Gastrocnemius medialis (tissue), 4 donors: ENCODE results near the gene EAPP.

Source experiments
- POLR2A ChIP-seq, 2 donors: fragments of 450-650 bp; IDR thresholded peaks; one replicate each; pipeline ENCODE4 v1.6.1; 2017; ENCODE audit warnings: antibody characterized with exemption in 2 of 2, mild to moderate bottlenecking in 2 of 2, moderate library complexity in 2 of 2
- TF ChIP-seq, protein P1 (sequence below), 5 experiments: fragments of 450-650 bp in 3 of 5; fragments of 200-600 bp in 2 of 5; sonication (generic) in 2 of 5; IDR thresholded peaks in 4 of 5; conservative IDR thresholded peaks in 1 of 5; 1 replicate in 4 of 5; 2 replicates in 1 of 5; pipeline ENCODE4 v1.5.1; 2016 to 2019; ENCODE audit warnings: antibody characterized with exemption in 5 of 5, mild to moderate bottlenecking in 3 of 5, moderate library complexity in 3 of 5

GRCh38 chr14:34475163-34475562 lies 64.3 kb downstream of the EAPP start:
- TF ChIP-seq POLR2A (IDR thresholded peaks at IDR 0.05): no peak
- TF ChIP-seq, protein P1, sequence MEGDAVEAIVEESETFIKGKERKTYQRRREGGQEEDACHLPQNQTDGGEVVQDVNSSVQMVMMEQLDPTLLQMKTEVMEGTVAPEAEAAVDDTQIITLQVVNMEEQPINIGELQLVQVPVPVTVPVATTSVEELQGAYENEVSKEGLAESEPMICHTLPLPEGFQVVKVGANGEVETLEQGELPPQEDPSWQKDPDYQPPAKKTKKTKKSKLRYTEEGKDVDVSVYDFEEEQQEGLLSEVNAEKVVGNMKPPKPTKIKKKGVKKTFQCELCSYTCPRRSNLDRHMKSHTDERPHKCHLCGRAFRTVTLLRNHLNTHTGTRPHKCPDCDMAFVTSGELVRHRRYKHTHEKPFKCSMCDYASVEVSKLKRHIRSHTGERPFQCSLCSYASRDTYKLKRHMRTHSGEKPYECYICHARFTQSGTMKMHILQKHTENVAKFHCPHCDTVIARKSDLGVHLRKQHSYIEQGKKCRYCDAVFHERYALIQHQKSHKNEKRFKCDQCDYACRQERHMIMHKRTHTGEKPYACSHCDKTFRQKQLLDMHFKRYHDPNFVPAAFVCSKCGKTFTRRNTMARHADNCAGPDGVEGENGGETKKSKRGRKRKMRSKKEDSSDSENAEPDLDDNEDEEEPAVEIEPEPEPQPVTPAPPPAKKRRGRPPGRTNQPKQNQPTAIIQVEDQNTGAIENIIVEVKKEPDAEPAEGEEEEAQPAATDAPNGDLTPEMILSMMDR (IDR thresholded peaks at IDR 0.05 in 4 of 5, conservative IDR thresholded peaks at IDR 0.05 in 1 of 5): no peak
